PFSK-1 (cell line): ENCODE data around the gene TBC1D22A.

Experiments used
- FOXP2 ChIP-seq: optimal IDR thresholded peaks from 2 replicates; pipeline ENCODE3; 2011; ENCODE audit warnings: borderline replicate concordance, control low read depth, inconsistent platforms; ENCODE audit not compliant: insufficient read depth; ENCODE audit errors: extremely low read length, extremely low read depth
- POLR2AphosphoS5 ChIP-seq: IDR thresholded peaks from 2 replicates; pipeline ENCODE4 v1.6.1; 2012; ENCODE audit warnings: low read depth, mild to moderate bottlenecking, control low read depth, low read length, moderate library complexity
- REST ChIP-seq, 2 experiments: IDR thresholded peaks; 2 replicates each; pipeline versions ENCODE4 v1.6.1 to v1.8.0; 2011 to 2012; ENCODE audit warnings: low read depth in 2 of 2, low read length in 2 of 2, control low read depth in 1 of 2, inconsistent platforms in 1 of 2, mild to moderate bottlenecking in 1 of 2, moderate library complexity in 1 of 2; ENCODE audit not compliant: insufficient read depth in 1 of 2
- SIN3A ChIP-seq: IDR thresholded peaks from 2 replicates; pipeline ENCODE4 v1.6.1; 2012; ENCODE audit warnings: mild to moderate bottlenecking, low read length, moderate library complexity, borderline replicate concordance; ENCODE audit not compliant: insufficient read depth
- TAF1 ChIP-seq: IDR thresholded peaks from 2 replicates; pipeline ENCODE4 v1.6.1; 2012; ENCODE audit warnings: low read length, control low read depth, borderline replicate concordance; ENCODE audit not compliant: insufficient read depth

- TF ChIP-seq TAF1, result no peak
- no peak for TF ChIP-seq POLR2AphosphoS5
- no peak for TF ChIP-seq SIN3A
- no peak for TF ChIP-seq REST (IDR thresholded peaks at IDR 0.05; ENCODE audit: insufficient read depth in 1 of 2, low read depth in 2 of 2, low read length in 2 of 2)
- no peak for TF ChIP-seq FOXP2
Measured at GRCh38 chr22:46756097-46756496, 6.4 kb upstream of the TBC1D22A start.
